GM10248 (cell line): Measurements from ENCODE around the gene ORM1.
"Not testable (repeated sequence)": the region's sequence is repeated elsewhere in the genome, so short reads cannot be mapped to it uniquely, and the experiment has no call there.

Source experiments
- CTCF ChIA-PET: fragments of 300-600 bp; sonication (Branson Sonifier 250); formaldehyde crosslinking; extraction: SDS; loops from one replicate; lab custom pipeline; 2021; ENCODE audit warnings: antibody characterized with exemption; lab: Yijun Ruan, JAX
- POLR2A ChIA-PET: fragments of 350-650 bp; sonication (Branson Sonifier 250); formaldehyde crosslinking; extraction: SDS; loops from one replicate; lab custom pipeline; 2020; ENCODE audit warnings: antibody characterized with exemption; lab: Yijun Ruan, JAX
- DNase-seq: peaks from one replicate; pipeline ENCODE4 v3.0.0; 2012; ENCODE audit errors: extremely low spot score
- CTCF ChIP-seq: IDR thresholded peaks from 2 replicates; pipeline ENCODE4 v1.5.1; 2012; ENCODE audit warnings: mild to moderate bottlenecking, low read depth; ENCODE audit errors: extremely low read depth, missing control alignments, control extremely low read depth

Gene ORM1

GRCh38 chr9:114324492-114324891 is 1.6 kb downstream of the ORM1 start:
- TF ChIP-seq CTCF = no peak
- ChIA-PET POLR2A (no interaction called here), CTCF (interaction anchor here (1.2 to 3.0 kb wide), 2 partner anchors 18 to 34 kb away, joined by 3 to 13 read pairs; no protein-coding TSS in a partner anchor)
- no peak for DNase-seq

GRCh38 chr9:114324965-114325364 is 2.1 kb downstream of the ORM1 start:
- POLR2A ChIA-PET, DNase-seq: not testable (repeated sequence)
- CTCF ChIA-PET = interaction anchor here (1.2 to 3.0 kb wide), 2 partner anchors 17 to 34 kb away, joined by 3 to 13 read pairs; no protein-coding TSS in a partner anchor

- POLR2A ChIA-PET = interaction anchor here (1.1 kb wide), 1 partner anchor 44 kb away, joined by 3 read pairs; no protein-coding TSS in a partner anchor
- DNase-seq = not testable (repeated sequence)
- CTCF ChIA-PET = interaction anchor here (1.1 to 3.0 kb wide), 3 partner anchors 17 to 243 kb away, joined by 3 to 13 read pairs (median 5); no protein-coding TSS in a partner anchor
Observed at GRCh38 chr9:114325684-114326254, 2.9 kb downstream of the ORM1 start.

- POLR2A ChIA-PET = no interaction called here
- DNase-seq = no peak
Observed at GRCh38 chr9:114327749-114328148, 4.9 kb downstream of the ORM1 start.

GRCh38 chr9:114328357-114328820 is 5.5 kb downstream of the ORM1 start:
- CTCF ChIA-PET = interaction anchor here (0.9 kb wide), 1 partner anchor 629 kb away, joined by 3 read pairs; no protein-coding TSS in a partner anchor
- POLR2A ChIA-PET, DNase-seq: not testable (repeated sequence)

More at GRCh38 chr9:114327749-114328148, 4.9 kb downstream of the ORM1 start:
- CTCF ChIA-PET = no interaction called here
- no peak for TF ChIP-seq CTCF

- not testable (repeated sequence) for DNase-seq
- ChIA-PET CTCF (interaction anchor here (0.9 kb wide), 1 partner anchor 629 kb away, joined by 3 read pairs; no protein-coding TSS in a partner anchor), POLR2A (interaction anchor here (0.6 kb wide), 1 partner anchor 53 kb away, joined by 3 read pairs; no protein-coding TSS in a partner anchor)
Observed at GRCh38 chr9:114328937-114329624, 6.2 kb downstream of the ORM1 start.

GRCh38 chr9:114329625-114330022 is 6.7 kb downstream of the ORM1 start, which contains the start of gene ORM2:
Gene ORM2 (plus strand): TSS chr9:114329869. CDS start chr9:114329905, 36 bp downstream.
- DNase-seq, CTCF ChIA-PET: not testable (repeated sequence)
- POLR2A ChIA-PET = interaction anchor here (0.6 kb wide), 1 partner anchor 53 kb away, joined by 3 read pairs; no protein-coding TSS in a partner anchor

GRCh38 chr9:114330636-114331035 is 7.7 kb downstream of the ORM1 start:
- no peak for TF ChIP-seq CTCF
- ChIA-PET CTCF (no interaction called here), POLR2A (no interaction called here)
- no peak for DNase-seq

- CTCF ChIA-PET, POLR2A ChIA-PET, DNase-seq: not testable (repeated sequence)
Observed at GRCh38 chr9:114331229-114332195, 8.6 kb downstream of the ORM1 start.

GRCh38 chr9:114332474-114333040 is 9.7 kb downstream of the ORM1 start:
- DNase-seq, CTCF ChIA-PET, POLR2A ChIA-PET: not testable (repeated sequence)

- DNase-seq, CTCF ChIA-PET, POLR2A ChIA-PET: not testable (repeated sequence)
Observed at GRCh38 chr9:114333718-114334117, 10.8 kb downstream of the ORM1 start.
